GM18951 (cell line): ENCODE measurements around the gene CFAP20DC.
"Not testable (repeated sequence)": the region's sequence is repeated elsewhere in the genome, so short reads cannot be mapped to it uniquely, and the experiment has no call there.

Experiments
- POLR2A ChIP-seq: IDR thresholded peaks from 4 replicates; pipeline ENCODE4 v1.6.1; 2011; ENCODE audit warnings: mild to moderate bottlenecking; ENCODE audit not compliant: insufficient read length, insufficient read depth; ENCODE audit errors: extremely low read depth
- in situ Hi-C: fragments of 300-500 bp; cut with MboI; formaldehyde crosslinking; loops from one replicate; pipeline ENCODE4 v1.12.0; 2022; ENCODE audit warnings: low sequenced_read_pairs, mixed read lengths, inconsistent platforms; ENCODE audit not compliant: unreplicated experiment

Gene CFAP20DC

GRCh38 chr3:59049671-59050331 lies at the start of gene CFAP20DC:
Gene CFAP20DC, minus strand, starts transcription at chr3:59050025. Its CDS starts 394 bp downstream, at chr3:59049631.
- TF ChIP-seq POLR2A, result peak; percentile 83
- in situ Hi-C loops, result loop anchor here (25.0 kb wide), 1 partner anchor 412 kb away; no protein-coding TSS in a partner anchor

DNA sequence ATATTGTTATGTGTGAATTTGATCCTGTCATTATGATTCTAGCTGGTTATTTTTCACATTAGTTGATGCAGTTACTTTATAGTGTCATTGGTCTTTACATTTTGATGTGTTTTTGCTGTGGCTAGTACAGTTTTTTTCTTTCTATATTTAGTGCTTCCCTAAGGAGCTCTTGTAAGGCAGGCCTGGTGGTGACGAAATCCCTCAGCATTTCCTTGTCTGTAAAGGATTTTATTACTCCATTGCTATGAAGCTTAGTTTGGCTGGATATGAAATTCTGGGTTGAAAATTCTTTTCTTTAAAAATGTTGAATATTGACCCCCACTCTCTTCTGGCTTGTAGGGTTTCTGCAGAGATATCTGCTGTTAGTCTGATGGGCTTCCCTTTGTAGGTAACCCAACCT lies 48.7 kb upstream of the CFAP20DC start:
- in situ Hi-C loops, result not testable (repeated sequence)

GRCh38 chr3:59094446-59094845 lies 44.6 kb upstream of the CFAP20DC start:
- in situ Hi-C loops, result no loop called here
- TF ChIP-seq POLR2A, result no peak

GRCh38 chr3:59093521-59093920 lies 43.7 kb upstream of the CFAP20DC start:
- in situ Hi-C loops, result no loop called here
- TF ChIP-seq POLR2A, result no peak

DNA sequence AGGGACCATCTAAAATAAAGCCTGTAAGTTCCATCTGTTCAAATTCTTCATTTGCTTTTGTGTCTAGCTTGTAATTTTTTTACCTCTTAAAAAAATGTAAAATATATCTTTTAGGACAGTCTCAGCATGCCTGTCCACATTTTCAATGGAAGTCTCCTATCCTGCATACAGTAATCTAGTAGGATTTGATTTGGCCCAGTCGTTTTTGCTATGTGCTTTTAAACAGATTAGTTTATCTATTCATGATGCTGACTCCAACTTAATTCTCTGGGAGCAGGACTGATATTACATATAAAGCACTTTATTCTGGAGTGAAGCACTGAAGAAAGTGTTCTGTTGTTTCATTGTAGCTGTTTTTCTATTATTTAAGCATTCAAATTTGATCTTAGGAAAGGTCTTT lies 38.9 kb upstream of the CFAP20DC start:
- in situ Hi-C loops, result no loop called here
- TF ChIP-seq POLR2A, result no peak

DNA sequence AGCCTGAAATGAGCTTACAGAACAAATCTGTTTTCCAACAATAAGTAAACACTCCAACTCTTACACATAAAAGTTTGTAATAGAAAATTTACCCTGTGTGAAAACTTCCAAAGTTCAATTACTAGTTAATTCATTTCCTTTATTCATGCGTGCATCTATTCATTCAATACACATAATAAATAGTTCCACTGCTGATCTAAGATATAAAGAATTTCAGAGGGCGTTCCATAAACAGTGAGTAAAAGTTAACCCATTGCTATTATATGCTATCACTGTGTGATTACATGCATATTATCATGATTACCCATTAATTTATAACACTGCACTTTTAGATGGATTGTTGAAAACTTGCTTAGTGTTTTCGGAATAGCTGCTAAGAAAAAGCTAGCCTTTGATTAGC lies 36.2 kb upstream of the CFAP20DC start:
- in situ Hi-C loops, result no loop called here

GRCh38 chr3:59084583-59084982 lies 34.8 kb upstream of the CFAP20DC start:
- no peak for TF ChIP-seq POLR2A
- in situ Hi-C loops, result no loop called here

More for the DNA sequence above, 36.2 kb upstream of the CFAP20DC start:
- no peak for TF ChIP-seq POLR2A

- no peak for TF ChIP-seq POLR2A
- in situ Hi-C loops, result no loop called here
Observed at GRCh38 chr3:59082106-59082505, 32.3 kb upstream of the CFAP20DC start.

- in situ Hi-C loops, result no loop called here
Observed at GRCh38 chr3:59081071-59081470, 31.2 kb upstream of the CFAP20DC start.

GRCh38 chr3:59079962-59080361 lies 30.1 kb upstream of the CFAP20DC start:
- no peak for TF ChIP-seq POLR2A
- in situ Hi-C loops, result no loop called here

More at GRCh38 chr3:59081071-59081470, 31.2 kb upstream of the CFAP20DC start:
- no peak for TF ChIP-seq POLR2A

DNA sequence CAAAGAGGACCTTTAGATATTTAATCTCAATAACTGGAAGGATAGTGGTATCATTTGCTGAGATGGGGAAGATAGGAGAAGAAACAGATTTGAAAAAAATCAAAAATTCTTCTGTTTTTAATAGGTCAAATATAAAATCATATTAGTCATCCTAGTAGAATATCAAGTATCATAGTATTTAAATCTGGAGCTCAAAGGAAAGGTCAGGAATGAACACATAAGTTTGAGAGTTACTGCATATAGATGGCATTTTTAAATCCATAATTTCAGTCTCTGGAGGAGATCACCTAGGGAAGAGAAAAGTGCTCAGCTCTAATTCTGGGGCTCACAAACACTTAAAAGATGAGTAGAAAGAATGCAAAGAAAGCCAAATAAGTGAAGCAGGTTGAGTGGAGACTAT lies 24.9 kb upstream of the CFAP20DC start:
- TF ChIP-seq POLR2A, result no peak
- in situ Hi-C loops, result loop anchor here (25.0 kb wide), 1 partner anchor 437 kb away; no protein-coding TSS in a partner anchor

DNA sequence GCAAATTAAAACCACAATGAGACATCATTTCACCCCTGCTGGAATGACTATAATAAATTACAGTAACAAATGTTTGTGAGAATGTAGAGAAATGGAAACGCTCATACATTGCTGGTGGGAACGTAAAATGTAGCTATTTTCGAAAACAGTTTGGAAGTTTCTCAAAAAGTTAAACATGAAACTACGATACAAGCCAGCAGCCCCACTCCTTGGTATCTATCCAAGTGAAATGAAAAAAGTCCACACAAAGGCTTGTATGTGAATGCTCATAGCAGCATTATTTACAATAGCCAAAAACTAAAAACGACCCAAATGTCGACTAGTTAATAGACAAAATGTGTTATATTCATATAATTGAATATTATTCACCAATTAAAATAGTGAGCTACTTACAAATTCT lies 22.9 kb upstream of the CFAP20DC start:
- TF ChIP-seq POLR2A, result no peak
- in situ Hi-C loops, result loop anchor here (25.0 kb wide), 1 partner anchor 435 kb away; no protein-coding TSS in a partner anchor

DNA sequence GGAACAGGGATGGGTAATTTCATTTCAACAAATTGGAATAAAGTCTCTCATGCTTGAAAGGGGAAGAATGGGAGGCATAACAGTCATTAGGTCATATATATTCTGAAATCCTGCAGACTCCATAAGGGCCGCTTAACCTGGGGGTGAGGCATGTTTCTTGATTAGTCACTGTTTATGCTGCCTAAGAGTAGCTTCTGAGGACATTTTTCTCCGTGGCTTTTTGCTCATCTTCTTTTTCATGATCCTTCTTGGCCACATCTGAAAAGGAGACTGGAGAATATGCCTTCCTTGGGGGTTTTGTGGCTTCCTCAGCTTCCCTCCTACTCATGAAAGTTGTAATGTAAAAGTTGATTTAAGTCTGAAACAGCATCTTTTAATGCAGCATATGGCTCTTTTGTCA lies 20.0 kb upstream of the CFAP20DC start:
- in situ Hi-C loops, result loop anchor here (25.0 kb wide), 1 partner anchor 433 kb away; no protein-coding TSS in a partner anchor
- no peak for TF ChIP-seq POLR2A

- no peak for TF ChIP-seq POLR2A
- in situ Hi-C loops, result loop anchor here (25.0 kb wide), 1 partner anchor 428 kb away; no protein-coding TSS in a partner anchor
Observed at GRCh38 chr3:59065240-59065639, 15.4 kb upstream of the CFAP20DC start.
